Measurements from ENCODE around the gene ELFN1.

The ELFN1 gene

GRCh38 chr7:1770331-1770730 lies 100.3 kb downstream of the ELFN1 start:
- DNase-seq (ENCODE audit: low spot score) = no peak
- CTCF ChIA-PET = interaction anchor here (0.7 to 1.0 kb wide), 2 partner anchors 15 to 439 kb away, joined by 3 read pairs; no protein-coding TSS in a partner anchor
- POLR2A ChIA-PET (ENCODE audit: low non-redundant PET) = no interaction called here

DNA sequence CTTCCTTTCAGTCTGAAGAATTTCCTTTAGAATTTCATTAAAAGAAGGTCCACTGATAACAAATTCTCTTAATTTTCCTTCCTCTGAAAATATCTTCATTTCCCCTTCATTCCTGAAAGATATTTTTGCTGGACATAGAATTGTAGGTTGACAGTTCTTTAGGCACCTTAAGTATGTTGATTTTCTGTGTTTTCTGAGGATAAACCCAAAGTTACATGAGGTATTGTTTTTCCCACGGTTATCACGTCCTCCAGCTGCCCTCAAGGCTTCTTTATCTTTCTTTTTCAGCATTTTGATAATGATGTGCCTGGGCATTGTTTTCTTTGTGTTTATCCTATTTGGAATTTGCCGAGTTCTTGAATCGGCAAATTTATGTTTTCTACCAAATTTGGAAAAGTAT lies 105.3 kb downstream of the ELFN1 start:
- CTCF ChIA-PET = no interaction called here
- DNase-seq (ENCODE audit: low spot score) = no peak
- POLR2A ChIA-PET (ENCODE audit: low non-redundant PET) = no interaction called here

More at GRCh38 chr7:1770331-1770730, 100.3 kb downstream of the ELFN1 start:
- H3K27ac ChIP-seq = no peak overlapping the region
- TF ChIP-seq CTCF (conservative IDR thresholded peaks at IDR 0.05; ENCODE audit: low read depth) = no peak

DNA sequence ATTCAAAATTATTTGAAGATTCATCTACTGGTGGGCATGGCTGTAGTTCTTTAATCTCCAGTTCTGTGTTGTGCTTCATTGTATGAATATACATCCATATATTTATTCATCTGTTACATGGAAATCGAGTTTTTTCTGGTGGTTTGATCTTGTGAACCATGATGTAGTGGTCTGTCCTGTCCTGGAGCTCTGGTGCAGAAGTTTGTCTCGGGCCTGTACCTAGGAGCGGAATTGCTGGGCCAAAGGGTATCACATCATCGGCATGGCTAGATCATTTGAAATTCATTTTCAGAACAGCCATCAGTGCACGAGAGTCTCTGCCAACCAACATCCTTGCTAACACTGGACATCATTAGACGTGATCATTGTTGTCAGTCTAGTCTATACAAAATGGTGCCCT lies 107.0 kb downstream of the ELFN1 start:
- H3K27ac ChIP-seq = no peak overlapping the region
- CTCF ChIA-PET = no interaction called here
- TF ChIP-seq CTCF (conservative IDR thresholded peaks at IDR 0.05; ENCODE audit: low read depth) = no peak
- DNase-seq (ENCODE audit: low spot score) = no peak
- POLR2A ChIA-PET (ENCODE audit: low non-redundant PET) = no interaction called here

More for the DNA sequence above, 105.3 kb downstream of the ELFN1 start:
- no peak for TF ChIP-seq CTCF (conservative IDR thresholded peaks at IDR 0.05; ENCODE audit: low read depth)
- H3K27ac ChIP-seq = no peak overlapping the region

- no peak for TF ChIP-seq CTCF (conservative IDR thresholded peaks at IDR 0.05; ENCODE audit: low read depth)
- no peak overlapping the region for H3K27ac ChIP-seq
- POLR2A ChIA-PET (ENCODE audit: low non-redundant PET) = no interaction called here
- no peak for DNase-seq (ENCODE audit: low spot score)
- CTCF ChIA-PET = no interaction called here
Measured at GRCh38 chr7:1779445-1779844, 109.4 kb downstream of the ELFN1 start.

GRCh38 chr7:1781369-1781768 lies 111.3 kb downstream of the ELFN1 start:
- ChIA-PET CTCF (no interaction called here), POLR2A (ENCODE audit: low non-redundant PET) (no interaction called here)
- DNase-seq (ENCODE audit: low spot score) = no peak
- TF ChIP-seq CTCF (conservative IDR thresholded peaks at IDR 0.05; ENCODE audit: low read depth) = no peak
- no peak overlapping the region for H3K27ac ChIP-seq

DNA sequence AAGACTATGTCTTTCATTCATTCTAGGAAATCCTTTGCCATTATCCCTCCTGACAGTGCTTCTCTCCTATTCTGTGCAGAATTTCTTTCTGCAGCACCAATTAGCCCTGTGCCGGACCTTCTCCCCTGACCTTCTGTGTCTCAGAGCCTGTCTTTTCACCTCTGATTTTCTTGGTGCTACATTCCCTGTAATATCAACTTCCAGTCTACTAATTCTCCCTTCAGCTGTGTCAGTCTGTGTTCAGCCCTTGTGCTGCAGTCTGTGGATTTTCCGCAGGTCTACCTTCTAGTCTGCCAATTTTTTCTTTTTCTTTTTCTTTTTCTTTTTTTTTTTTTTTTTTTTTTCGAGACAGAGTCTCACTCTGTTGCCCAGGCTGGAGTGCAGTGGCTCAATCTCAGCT lies 115.8 kb downstream of the ELFN1 start:
- no peak for TF ChIP-seq CTCF (conservative IDR thresholded peaks at IDR 0.05; ENCODE audit: low read depth)
- H3K27ac ChIP-seq = no peak overlapping the region
- CTCF ChIA-PET = no interaction called here
- POLR2A ChIA-PET (ENCODE audit: low non-redundant PET) = no interaction called here
- no peak for DNase-seq (ENCODE audit: low spot score)

- ChIA-PET CTCF (no interaction called here), POLR2A (ENCODE audit: low non-redundant PET) (no interaction called here)
- TF ChIP-seq CTCF (conservative IDR thresholded peaks at IDR 0.05; ENCODE audit: low read depth) = no peak
- no peak overlapping the region for H3K27ac ChIP-seq
- DNase-seq (ENCODE audit: low spot score) = no peak
Measured at GRCh38 chr7:1787241-1787640, 117.2 kb downstream of the ELFN1 start.

All from RWPE1 (cell line).